ENCODE measurements around the gene KLHL4.
"Not testable (repeated sequence)": the region's sequence is repeated elsewhere in the genome, so short reads cannot be mapped to it uniquely, and the experiment has no call there.

The KLHL4 gene

GRCh38 chrX:87634361-87634760 lies 116.8 kb downstream of the KLHL4 start:
- H3K79me1 ChIP-seq (ENCODE audit: low read length) = no peaks in the 10 kb centered on the region
- H3K4ac ChIP-seq (ENCODE audit: low read depth, low read length) = no peak overlapping the region
- no peak overlapping the region for H3K18ac ChIP-seq (ENCODE audit: low read length)
- no peak overlapping the region for H3K9ac ChIP-seq (ENCODE audit: low read length)
- no peak overlapping the region for H2AK5ac ChIP-seq (ENCODE audit: low read length)
- H3K4me2 ChIP-seq (ENCODE audit: low read length) = no peak overlapping the region
- WGBS (ENCODE audit: extremely low coverage, insufficient coverage, insufficient read length) = no CpG with 5 or more reads among the region's 3 CpGs
- no peak overlapping the region for H4K91ac ChIP-seq (ENCODE audit: low read depth, low read length)
- no peaks in the 10 kb centered on the region for H3K36me3 ChIP-seq (ENCODE audit: control insufficient read depth in 1 of 2, insufficient read depth in 2 of 2, low read length in 2 of 2)
- H4K8ac ChIP-seq (ENCODE audit: low read depth, low read length) = no peak overlapping the region
- no peak overlapping the region for H2BK12ac ChIP-seq (ENCODE audit: low read length)
- no peak overlapping the region for H2BK5ac ChIP-seq (ENCODE audit: low read depth, low read length, poor library complexity)
- no peak overlapping the region for H3K4me3 ChIP-seq (ENCODE audit: low read depth, low read length)
- H2BK120ac ChIP-seq (ENCODE audit: insufficient read depth, low read length, poor library complexity) = no peak overlapping the region
- H3K79me2 ChIP-seq (ENCODE audit: control insufficient read depth, insufficient read depth, low read length, poor library complexity) = no peaks in the 10 kb centered on the region
- H3K23ac ChIP-seq (ENCODE audit: low read length) = no peak overlapping the region
- no peaks in the 10 kb centered on the region for H3K9me3 ChIP-seq (ENCODE audit: insufficient read depth, low read depth, low read length)
- H2AFZ ChIP-seq (ENCODE audit: insufficient read depth, low read length, poor library complexity) = no peak overlapping the region
- H3K27me3 ChIP-seq (ENCODE audit: insufficient read depth, low read length) = no peaks in the 10 kb centered on the region
- DNase-seq = no peak
- no peak overlapping the region for H3K27ac ChIP-seq (ENCODE audit: low read depth, low read length)
- H3K4me1 ChIP-seq (ENCODE audit: control insufficient read depth in 1 of 2, insufficient read depth in 2 of 2, low read length in 2 of 2) = no peaks in the 10 kb centered on the region
- H3K14ac ChIP-seq (ENCODE audit: low read length) = no peak overlapping the region
- no peak overlapping the region for H4K12ac ChIP-seq (ENCODE audit: low read depth, low read length)

- no peak overlapping the region for H3K4me3 ChIP-seq (ENCODE audit: low read depth, low read length)
- H3K9ac ChIP-seq (ENCODE audit: low read length) = no peak overlapping the region
- no CpG with 5 or more reads among the region's 3 CpGs for WGBS (ENCODE audit: extremely low coverage, insufficient coverage, insufficient read length)
- H3K27ac ChIP-seq (ENCODE audit: low read depth, low read length) = no peak overlapping the region
- H4K8ac ChIP-seq (ENCODE audit: low read depth, low read length) = no peak overlapping the region
- no peak overlapping the region for H2AK5ac ChIP-seq (ENCODE audit: low read length)
- H3K27me3 ChIP-seq (ENCODE audit: insufficient read depth, low read length) = no peaks in the 10 kb centered on the region
- no peak overlapping the region for H2BK12ac ChIP-seq (ENCODE audit: low read length)
- no peak overlapping the region for H4K12ac ChIP-seq (ENCODE audit: low read depth, low read length)
- no peak for DNase-seq
- no peaks in the 10 kb centered on the region for H3K36me3 ChIP-seq (ENCODE audit: control insufficient read depth in 1 of 2, insufficient read depth in 2 of 2, low read length in 2 of 2)
- no peak overlapping the region for H3K23ac ChIP-seq (ENCODE audit: low read length)
- no peak overlapping the region for H3K4me2 ChIP-seq (ENCODE audit: low read length)
- H2AFZ ChIP-seq (ENCODE audit: insufficient read depth, low read length, poor library complexity) = no peak overlapping the region
- H4K91ac ChIP-seq (ENCODE audit: low read depth, low read length) = no peak overlapping the region
- no peaks in the 10 kb centered on the region for H3K79me2 ChIP-seq (ENCODE audit: control insufficient read depth, insufficient read depth, low read length, poor library complexity)
- no peak overlapping the region for H2BK120ac ChIP-seq (ENCODE audit: insufficient read depth, low read length, poor library complexity)
- H2BK5ac ChIP-seq (ENCODE audit: low read depth, low read length, poor library complexity) = no peak overlapping the region
- no peaks in the 10 kb centered on the region for H3K79me1 ChIP-seq (ENCODE audit: low read length)
- H3K4me1 ChIP-seq (ENCODE audit: control insufficient read depth in 1 of 2, insufficient read depth in 2 of 2, low read length in 2 of 2) = no peaks in the 10 kb centered on the region
- H3K18ac ChIP-seq (ENCODE audit: low read length) = no peak overlapping the region
- no peak overlapping the region for H3K14ac ChIP-seq (ENCODE audit: low read length)
- no peak overlapping the region for H3K4ac ChIP-seq (ENCODE audit: low read depth, low read length)
- no peaks in the 10 kb centered on the region for H3K9me3 ChIP-seq (ENCODE audit: insufficient read depth, low read depth, low read length)
These were observed 118.9 kb downstream of the KLHL4 start for GRCh38 chrX:87636533-87636932.

- H2AFZ ChIP-seq (ENCODE audit: insufficient read depth, low read length, poor library complexity); H2BK120ac ChIP-seq (ENCODE audit: insufficient read depth, low read length, poor library complexity); H3K27ac ChIP-seq (ENCODE audit: low read depth, low read length); H4K91ac ChIP-seq (ENCODE audit: low read depth, low read length); H3K18ac ChIP-seq (ENCODE audit: low read length); H4K12ac ChIP-seq (ENCODE audit: low read depth, low read length); H3K14ac ChIP-seq (ENCODE audit: low read length); H2BK5ac ChIP-seq (ENCODE audit: low read depth, low read length, poor library complexity); H3K9ac ChIP-seq (ENCODE audit: low read length); H3K79me1 ChIP-seq (ENCODE audit: low read length); H4K8ac ChIP-seq (ENCODE audit: low read depth, low read length); H3K36me3 ChIP-seq (ENCODE audit: control insufficient read depth in 1 of 2, insufficient read depth in 2 of 2, low read length in 2 of 2); H2AK5ac ChIP-seq (ENCODE audit: low read length); H3K4me3 ChIP-seq (ENCODE audit: low read depth, low read length); H3K9me3 ChIP-seq (ENCODE audit: insufficient read depth, low read depth, low read length); H3K27me3 ChIP-seq (ENCODE audit: insufficient read depth, low read length); H3K23ac ChIP-seq (ENCODE audit: low read length); H3K4me2 ChIP-seq (ENCODE audit: low read length); H3K79me2 ChIP-seq (ENCODE audit: control insufficient read depth, insufficient read depth, low read length, poor library complexity); H3K4ac ChIP-seq (ENCODE audit: low read depth, low read length); DNase-seq; H2BK12ac ChIP-seq (ENCODE audit: low read length); H3K4me1 ChIP-seq (ENCODE audit: control insufficient read depth in 1 of 2, insufficient read depth in 2 of 2, low read length in 2 of 2): not testable (repeated sequence)
- WGBS (ENCODE audit: extremely low coverage, insufficient coverage, insufficient read length) = no CpG with 5 or more reads among the region's 4 CpGs
These were observed 123.8 kb downstream of the KLHL4 start for GRCh38 chrX:87641439-87641838.

- WGBS (ENCODE audit: extremely low coverage, insufficient coverage, insufficient read length) = no CpG with 5 or more reads among the region's 6 CpGs
- no peaks in the 10 kb centered on the region for H3K4me1 ChIP-seq (ENCODE audit: control insufficient read depth in 1 of 2, insufficient read depth in 2 of 2, low read length in 2 of 2)
- no peaks in the 10 kb centered on the region for H3K36me3 ChIP-seq (ENCODE audit: control insufficient read depth in 1 of 2, insufficient read depth in 2 of 2, low read length in 2 of 2)
- H3K79me2 ChIP-seq (ENCODE audit: control insufficient read depth, insufficient read depth, low read length, poor library complexity) = no peaks in the 10 kb centered on the region
- H4K8ac ChIP-seq (ENCODE audit: low read depth, low read length) = no peak overlapping the region
- no peaks in the 10 kb centered on the region for H3K79me1 ChIP-seq (ENCODE audit: low read length)
- H2BK12ac ChIP-seq (ENCODE audit: low read length) = no peak overlapping the region
- no peak overlapping the region for H4K12ac ChIP-seq (ENCODE audit: low read depth, low read length)
- no peak overlapping the region for H3K27ac ChIP-seq (ENCODE audit: low read depth, low read length)
- H2BK120ac ChIP-seq (ENCODE audit: insufficient read depth, low read length, poor library complexity) = no peak overlapping the region
- H3K4me3 ChIP-seq (ENCODE audit: low read depth, low read length) = no peak overlapping the region
- no peak overlapping the region for H3K23ac ChIP-seq (ENCODE audit: low read length)
- H2BK5ac ChIP-seq (ENCODE audit: low read depth, low read length, poor library complexity) = no peak overlapping the region
- no peak overlapping the region for H3K14ac ChIP-seq (ENCODE audit: low read length)
- H3K9me3 ChIP-seq (ENCODE audit: insufficient read depth, low read depth, low read length) = no peaks in the 10 kb centered on the region
- no peak overlapping the region for H2AK5ac ChIP-seq (ENCODE audit: low read length)
- H4K91ac ChIP-seq (ENCODE audit: low read depth, low read length) = no peak overlapping the region
- no peak overlapping the region for H2AFZ ChIP-seq (ENCODE audit: insufficient read depth, low read length, poor library complexity)
- H3K27me3 ChIP-seq (ENCODE audit: insufficient read depth, low read length) = no peaks in the 10 kb centered on the region
- no peak for DNase-seq
- no peak overlapping the region for H3K9ac ChIP-seq (ENCODE audit: low read length)
- no peak overlapping the region for H3K18ac ChIP-seq (ENCODE audit: low read length)
- no peak overlapping the region for H3K4ac ChIP-seq (ENCODE audit: low read depth, low read length)
- H3K4me2 ChIP-seq (ENCODE audit: low read length) = no peak overlapping the region
These were observed 144.2 kb downstream of the KLHL4 start for GRCh38 chrX:87661761-87662160.

- no peak overlapping the region for H3K14ac ChIP-seq (ENCODE audit: low read length)
- no peaks in the 10 kb centered on the region for H3K79me2 ChIP-seq (ENCODE audit: control insufficient read depth, insufficient read depth, low read length, poor library complexity)
- H3K9me3 ChIP-seq (ENCODE audit: insufficient read depth, low read depth, low read length) = no peaks in the 10 kb centered on the region
- no peak overlapping the region for H2BK5ac ChIP-seq (ENCODE audit: low read depth, low read length, poor library complexity)
- no peak overlapping the region for H4K8ac ChIP-seq (ENCODE audit: low read depth, low read length)
- no peak overlapping the region for H2BK12ac ChIP-seq (ENCODE audit: low read length)
- H3K36me3 ChIP-seq (ENCODE audit: control insufficient read depth in 1 of 2, insufficient read depth in 2 of 2, low read length in 2 of 2) = no peaks in the 10 kb centered on the region
- no peak overlapping the region for H3K27ac ChIP-seq (ENCODE audit: low read depth, low read length)
- H3K4me3 ChIP-seq (ENCODE audit: low read depth, low read length) = no peak overlapping the region
- no peak overlapping the region for H2AFZ ChIP-seq (ENCODE audit: insufficient read depth, low read length, poor library complexity)
- no peak overlapping the region for H3K9ac ChIP-seq (ENCODE audit: low read length)
- DNase-seq = no peak
- no peak overlapping the region for H2BK120ac ChIP-seq (ENCODE audit: insufficient read depth, low read length, poor library complexity)
- H4K12ac ChIP-seq (ENCODE audit: low read depth, low read length) = no peak overlapping the region
- H3K4me1 ChIP-seq (ENCODE audit: control insufficient read depth in 1 of 2, insufficient read depth in 2 of 2, low read length in 2 of 2) = no peaks in the 10 kb centered on the region
- H3K4ac ChIP-seq (ENCODE audit: low read depth, low read length) = no peak overlapping the region
- H2AK5ac ChIP-seq (ENCODE audit: low read length) = no peak overlapping the region
- H3K18ac ChIP-seq (ENCODE audit: low read length) = no peak overlapping the region
- no peaks in the 10 kb centered on the region for H3K27me3 ChIP-seq (ENCODE audit: insufficient read depth, low read length)
- no peak overlapping the region for H3K23ac ChIP-seq (ENCODE audit: low read length)
- H3K4me2 ChIP-seq (ENCODE audit: low read length) = no peak overlapping the region
- no peaks in the 10 kb centered on the region for H3K79me1 ChIP-seq (ENCODE audit: low read length)
- no peak overlapping the region for H4K91ac ChIP-seq (ENCODE audit: low read depth, low read length)
These were observed 145.8 kb downstream of the KLHL4 start for GRCh38 chrX:87663421-87663820.
